ENCODE data around the gene ATP10A.

ATP10A gene

GRCh38 chr15:25688166-25688565 is 175.0 kb downstream of the ATP10A start:
- Mint-ChIP-seq H3K4me3 (no peak overlapping the region), H3K27ac (no peak overlapping the region), H3K36me3 (ENCODE audit: low read depth) (no peaks in the 10 kb centered on the region), H3K9me3 (no peaks in the 10 kb centered on the region), H3K4me1 (peaks cover 22% of the 10 kb centered on the region), H3K27me3 (ENCODE audit: low read depth) (peaks cover 12% of the 10 kb centered on the region)
- TF ChIP-seq CTCF (IDR thresholded peaks at IDR 0.05; ENCODE audit: unreplicated experiment in 3 of 3): no peak

GRCh38 chr15:25687689-25688088 is 175.4 kb downstream of the ATP10A start:
- no peak for TF ChIP-seq CTCF (IDR thresholded peaks at IDR 0.05; ENCODE audit: unreplicated experiment in 3 of 3)
- H3K4me3 Mint-ChIP-seq: no peak overlapping the region
- H3K27me3 Mint-ChIP-seq (ENCODE audit: low read depth): peaks cover 12% of the 10 kb centered on the region
- no peaks in the 10 kb centered on the region for H3K9me3 Mint-ChIP-seq
- H3K27ac Mint-ChIP-seq: no peak overlapping the region
- peaks cover 27% of the 10 kb centered on the region for H3K4me1 Mint-ChIP-seq
- H3K36me3 Mint-ChIP-seq (ENCODE audit: low read depth): no peaks in the 10 kb centered on the region

DNA sequence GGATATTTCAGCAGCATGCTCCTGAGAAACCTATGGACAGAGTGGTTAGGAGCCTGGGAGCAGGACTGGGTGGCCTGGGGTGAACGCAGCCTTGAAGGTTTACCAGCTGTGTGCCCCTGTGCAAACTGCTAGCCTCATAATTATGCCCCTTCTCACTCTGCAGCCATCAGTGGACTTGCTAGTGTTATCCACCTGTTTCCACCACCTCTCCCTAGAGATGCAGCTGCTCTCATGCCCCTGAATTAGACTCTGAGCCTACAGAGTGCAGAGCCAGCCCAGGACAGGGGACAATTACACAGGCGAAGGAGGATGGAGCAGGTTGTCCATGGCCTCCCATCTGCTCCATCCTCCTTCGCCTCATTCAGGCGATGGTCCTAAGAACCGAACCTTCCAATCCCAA is 175.9 kb downstream of the ATP10A start:
- peaks cover 12% of the 10 kb centered on the region for H3K27me3 Mint-ChIP-seq (ENCODE audit: low read depth)
- no peak overlapping the region for H3K27ac Mint-ChIP-seq
- H3K9me3 Mint-ChIP-seq: no peaks in the 10 kb centered on the region
- TF ChIP-seq CTCF (IDR thresholded peaks at IDR 0.05; ENCODE audit: unreplicated experiment in 3 of 3): no peak
- no peaks in the 10 kb centered on the region for H3K36me3 Mint-ChIP-seq (ENCODE audit: low read depth)
- peaks cover 30% of the 10 kb centered on the region for H3K4me1 Mint-ChIP-seq
- H3K4me3 Mint-ChIP-seq: no peak overlapping the region

- TF ChIP-seq CTCF (IDR thresholded peaks at IDR 0.05; ENCODE audit: unreplicated experiment in 3 of 3): no peak
- Mint-ChIP-seq H3K4me3 (no peak overlapping the region), H3K27me3 (ENCODE audit: low read depth) (peaks cover 12% of the 10 kb centered on the region), H3K4me1 (peaks cover 35% of the 10 kb centered on the region), H3K9me3 (no peaks in the 10 kb centered on the region), H3K36me3 (ENCODE audit: low read depth) (no peaks in the 10 kb centered on the region), H3K27ac (no peak overlapping the region)
Observed at GRCh38 chr15:25686780-25687179, 176.3 kb downstream of the ATP10A start.

DNA sequence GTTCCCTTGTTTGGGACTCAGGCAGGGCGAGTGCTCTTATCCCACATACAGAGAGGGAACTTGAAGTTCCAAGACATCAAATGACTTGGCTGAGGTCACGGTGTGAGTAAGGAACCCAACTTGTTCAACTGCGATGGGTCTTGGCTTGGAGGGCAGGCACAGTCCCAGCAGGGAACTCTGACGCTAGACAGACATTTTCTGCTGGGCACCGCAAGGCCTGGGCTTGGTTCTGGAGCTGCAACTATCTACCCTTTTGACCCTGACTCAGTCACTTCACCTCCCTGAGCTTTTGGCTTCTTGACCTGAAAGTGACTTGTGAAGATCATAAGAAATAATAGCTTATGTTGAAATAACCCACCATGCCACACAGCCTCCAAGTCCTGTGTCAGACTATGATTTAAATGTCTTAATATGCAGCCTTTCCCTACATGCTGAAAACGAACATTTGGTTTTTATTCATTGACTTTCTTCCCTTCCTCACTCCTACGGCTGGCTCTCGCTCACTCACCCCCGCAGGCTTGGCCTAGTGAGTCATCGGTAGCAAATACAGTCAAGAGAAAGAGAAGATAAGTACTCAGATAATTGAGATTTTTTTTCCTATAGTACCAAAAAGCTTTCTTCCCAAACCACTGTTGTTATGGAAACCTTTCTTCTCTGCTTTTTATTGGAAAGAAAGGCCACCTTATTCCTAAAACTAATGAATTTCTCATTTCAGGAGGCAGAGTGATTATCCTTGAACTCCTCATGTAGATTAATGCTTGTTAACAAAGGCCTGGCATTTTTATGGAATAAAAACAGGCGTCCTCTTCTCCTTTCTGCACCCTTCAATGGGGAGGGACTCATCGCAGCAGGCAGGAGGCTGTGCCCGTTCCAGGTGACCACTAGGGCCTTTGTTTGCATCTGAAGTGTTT is 178.4 kb downstream of the ATP10A start:
- H3K27ac Mint-ChIP-seq: peak overlapping the region; percentile 22 to 79 (median 69)
- peaks cover 35% of the 10 kb centered on the region for H3K4me1 Mint-ChIP-seq
- no peak overlapping the region for H3K4me3 Mint-ChIP-seq
- TF ChIP-seq CTCF (IDR thresholded peaks at IDR 0.05; ENCODE audit: unreplicated experiment in 3 of 3): no peak
- H3K9me3 Mint-ChIP-seq: no peaks in the 10 kb centered on the region
- no peaks in the 10 kb centered on the region for H3K36me3 Mint-ChIP-seq (ENCODE audit: low read depth)
- peaks cover 7% of the 10 kb centered on the region for H3K27me3 Mint-ChIP-seq (ENCODE audit: low read depth)

DNA sequence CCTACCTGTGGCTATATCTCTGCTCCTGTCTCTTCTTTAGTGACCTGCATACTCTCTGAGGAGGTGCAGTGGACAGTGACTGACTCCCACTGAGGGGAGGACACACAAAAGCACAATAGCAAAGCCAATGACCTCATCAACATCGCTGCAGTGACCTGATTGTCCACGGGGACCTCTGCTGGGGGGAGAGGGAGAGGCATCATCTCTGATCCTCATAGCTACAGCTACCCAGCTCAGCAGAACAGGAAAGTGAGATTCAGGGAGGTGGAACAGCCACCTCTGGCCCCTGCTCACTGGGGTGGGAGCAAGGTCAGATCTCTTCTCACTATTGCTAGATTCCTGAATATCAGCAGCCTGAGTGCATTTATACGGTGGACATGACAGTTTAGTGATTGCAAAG is 179.2 kb downstream of the ATP10A start:
- no peaks in the 10 kb centered on the region for H3K36me3 Mint-ChIP-seq (ENCODE audit: low read depth)
- peak in 1 of 3 experiments; percentile 8 for TF ChIP-seq CTCF (IDR thresholded peaks at IDR 0.05; ENCODE audit: unreplicated experiment in 3 of 3)
- no peaks in the 10 kb centered on the region for H3K9me3 Mint-ChIP-seq
- H3K4me3 Mint-ChIP-seq: no peak overlapping the region
- H3K27ac Mint-ChIP-seq: peak overlapping the region; percentile 22 to 79 (median 38)
- H3K4me1 Mint-ChIP-seq: peaks cover 36% of the 10 kb centered on the region
- peaks cover under 1% of the 10 kb centered on the region for H3K27me3 Mint-ChIP-seq (ENCODE audit: low read depth)

All from nephron (organoid).